DOHH2 (cell line): ENCODE data around the gene GRWD1.

Experiments
- CTCF ChIP-seq: fragments of 200-600 bp; sonication (generic); IDR thresholded peaks from one replicate; pipeline ENCODE4 v1.5.1; 2014; ENCODE audit warnings: antibody characterized with exemption, mild to moderate bottlenecking, low read depth, low read length; ENCODE audit not compliant: poor library complexity, severe bottlenecking
- EZH2phosphoT487 ChIP-seq: fragments of 200-600 bp; sonication (generic); IDR thresholded peaks from 2 replicates; pipeline ENCODE4 v1.6.1; 2017; ENCODE audit warnings: borderline replicate concordance, mild to moderate bottlenecking, antibody characterized with exemption, low read length, moderate library complexity, mixed read lengths

DNA sequence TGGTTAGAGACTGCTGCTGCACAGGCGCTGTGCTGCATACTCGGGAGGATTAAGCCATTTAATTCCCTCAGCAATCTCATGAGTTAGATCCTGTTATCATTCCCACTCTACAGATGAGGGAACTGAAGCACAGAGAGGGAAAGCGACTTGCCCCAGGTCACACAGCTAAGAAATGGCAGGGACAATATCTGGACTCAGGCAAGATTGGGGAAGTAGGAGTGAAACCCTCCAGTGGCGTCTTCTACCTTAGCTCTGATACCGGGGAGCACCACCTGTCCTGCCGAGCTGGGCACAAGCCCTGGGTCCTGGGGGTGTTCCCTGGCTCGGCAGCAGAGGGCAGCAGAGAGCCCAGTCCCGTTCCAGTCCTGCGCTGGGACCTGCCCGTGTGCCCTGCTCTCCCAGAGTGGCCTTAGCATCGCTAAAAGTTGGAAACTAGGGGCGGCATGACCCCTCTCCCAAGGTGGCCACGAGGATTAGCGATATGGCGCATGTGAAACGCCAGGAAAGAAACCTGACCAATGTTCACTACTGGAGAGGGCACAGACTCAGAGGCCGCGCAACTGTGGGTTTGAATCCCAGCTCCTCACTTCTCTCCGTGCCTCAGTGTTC, 43.9 kb downstream of the GRWD1 start:
- TF ChIP-seq EZH2phosphoT487: no peak
- peak; percentile 88 for TF ChIP-seq CTCF
